Liver (tissue), 9 donors: ENCODE data around the gene ZNF813. TPM values are rescaled to one million over a fixed set of nuclear protein-coding genes. Genes with fewer than 3 reads are reported as not detected.

ENCODE experiments used
- DNase-seq: peaks from one replicate; pipeline ENCODE4 v3.0.0-alpha.2; 2017; ENCODE audit warnings: low spot score
- H3K27ac ChIP-seq, 2 donors: one replicate each; pipeline ENCODE4 v1.7.0; 2013; ENCODE audit warnings: inconsistent platforms in 2 of 2, low read length in 2 of 2, control low read depth in 1 of 2, low read depth in 1 of 2, mild to moderate bottlenecking in 1 of 2
- H3K27me3 ChIP-seq, 4 donors: one replicate each; pipeline versions ENCODE4 v1.6.1 to v1.7.0; 2013; ENCODE audit warnings: low read length in 3 of 4, inconsistent platforms in 1 of 4, mild to moderate bottlenecking in 1 of 4, moderate library complexity in 1 of 4; ENCODE audit not compliant: control insufficient read depth in 4 of 4, insufficient read depth in 4 of 4
- H3K36me3 ChIP-seq, 4 donors: one replicate each; pipeline versions ENCODE4 v1.6.1 to v1.7.0; 2013; ENCODE audit warnings: low read length in 3 of 4, mild to moderate bottlenecking in 3 of 4, low read depth in 1 of 4, moderate library complexity in 1 of 4; ENCODE audit not compliant: control insufficient read depth in 4 of 4, insufficient read depth in 3 of 4
- H3K4me1 ChIP-seq, 4 donors: one replicate each; pipeline versions ENCODE4 v1.6.1 to v1.7.0; 2013; ENCODE audit warnings: low read length in 3 of 4, mild to moderate bottlenecking in 3 of 4, moderate library complexity in 1 of 4; ENCODE audit not compliant: control insufficient read depth in 4 of 4, insufficient read depth in 4 of 4
- H3K4me3 ChIP-seq, 3 donors: one replicate each; pipeline versions ENCODE4 v1.6.1 to v1.7.0; 2013; ENCODE audit warnings: low read length in 3 of 3, control low read depth in 1 of 3, low read depth in 1 of 3, mild to moderate bottlenecking in 1 of 3
- H3K9ac ChIP-seq, 2 donors: one replicate each; pipeline ENCODE4 v1.7.0; 2013; ENCODE audit warnings: low read length in 2 of 2, mild to moderate bottlenecking in 2 of 2, moderate library complexity in 2 of 2, control low read depth in 1 of 2, low read depth in 1 of 2
- H3K9me3 ChIP-seq, 4 donors: one replicate each; pipeline versions ENCODE4 v1.6.1 to v1.7.0; 2013; ENCODE audit warnings: low read length in 3 of 4; ENCODE audit not compliant: control insufficient read depth in 4 of 4
- ATF3 ChIP-seq: IDR thresholded peaks from 2 replicates; pipeline ENCODE4 v1.6.1; 2016; ENCODE audit warnings: antibody characterized with exemption
- EGR1 ChIP-seq, 2 donors: IDR thresholded peaks; 2 replicates each; pipeline ENCODE4 v1.6.1; 2016 to 2018; ENCODE audit warnings: antibody characterized with exemption in 2 of 2, low read depth in 2 of 2
- FOXA1 ChIP-seq: IDR thresholded peaks from 2 replicates; pipeline ENCODE4 v1.6.1; 2016; ENCODE audit warnings: antibody characterized with exemption
- FOXA2 ChIP-seq: IDR thresholded peaks from 2 replicates; pipeline ENCODE4 v1.6.1; 2016; ENCODE audit warnings: antibody characterized with exemption
- GABPA ChIP-seq, 2 donors: IDR thresholded peaks in 1 of 2; conservative IDR thresholded peaks in 1 of 2; 2 replicates each; pipeline ENCODE4 v1.6.1; 2016; ENCODE audit warnings: antibody characterized with exemption in 2 of 2, mild to moderate bottlenecking in 1 of 2, moderate library complexity in 1 of 2
- HNF4A ChIP-seq, 2 donors: conservative IDR thresholded peaks; 2 replicates each; pipeline ENCODE4 v1.6.1; 2016; ENCODE audit warnings: antibody characterized with exemption in 2 of 2, mild to moderate bottlenecking in 2 of 2
- HNF4G ChIP-seq: IDR thresholded peaks from 2 replicates; pipeline ENCODE4 v1.6.1; 2016; ENCODE audit warnings: antibody characterized with exemption
- JUND ChIP-seq, 2 donors: IDR thresholded peaks; 2 replicates each; pipeline ENCODE4 v1.6.1; 2016; ENCODE audit warnings: antibody characterized with exemption in 2 of 2
- MAX ChIP-seq: IDR thresholded peaks from 2 replicates; pipeline ENCODE4 v1.6.1; 2016; ENCODE audit warnings: antibody characterized with exemption
- NR2F2 ChIP-seq: IDR thresholded peaks from 2 replicates; pipeline ENCODE4 v1.6.1; 2016; ENCODE audit warnings: antibody characterized with exemption
- RAD21 ChIP-seq, 2 donors: IDR thresholded peaks; 2 replicates each; pipeline ENCODE4 v1.6.1; 2016; ENCODE audit warnings: antibody characterized with exemption in 2 of 2, mild to moderate bottlenecking in 2 of 2
- RXRA ChIP-seq, 2 donors: IDR thresholded peaks; 2 replicates each; pipeline ENCODE4 v1.6.1; 2017 to 2018; ENCODE audit warnings: antibody characterized with exemption in 2 of 2, mild to moderate bottlenecking in 1 of 2
- SP1 ChIP-seq: IDR thresholded peaks from 2 replicates; pipeline ENCODE4 v1.6.1; 2018; ENCODE audit warnings: antibody characterized with exemption, mild to moderate bottlenecking
- TAF1 ChIP-seq: conservative IDR thresholded peaks from 2 replicates; pipeline ENCODE4 v1.6.1; 2016; ENCODE audit warnings: antibody characterized with exemption, mild to moderate bottlenecking
- YY1 ChIP-seq: IDR thresholded peaks from 2 replicates; pipeline ENCODE4 v1.6.1; 2016; ENCODE audit warnings: antibody characterized with exemption, mild to moderate bottlenecking
- WGBS: extraction: QIAGEN DNeasy Blood & Tissue Kit; methylation state at CpG from one replicate; pipeline ENCODE4 v1.1.7; 2013; 5-methylcytosine and 5-hydroxymethylcytosine counted together
- polyA plus RNA-seq, 2 donors: library from polyadenylated mRNA; stranded (reverse) in 1 of 2; unstranded in 1 of 2; fragments of 200-250 nt in 1 of 2; fragments of >200 nt in 1 of 2; fragmentation: Nextera tagmentation in 1 of 2; extraction: Ambion mirVana in 1 of 2; gene quantifications; one replicate each; pipeline versions ENCODE4 v1.2.1 to v1.2.3, GENCODE V29; 2013 to 2015
- total RNA-seq, 2 donors: library from RNA; depleted of rRNA; stranded (reverse); fragments of >200 nt; gene quantifications; one replicate each; pipeline ENCODE4 v1.2.3, GENCODE V29; 2014
- TF ChIP-seq, protein P1 (sequence below): fragments of 150-350 bp; IDR thresholded peaks from 2 replicates; pipeline ENCODE4 v1.5.1; 2017; ENCODE audit warnings: improper control_type of control experiment, low read depth, low read length; ENCODE audit not compliant: missing input control
- TF ChIP-seq, protein P2 (sequence below): IDR thresholded peaks from 2 replicates; pipeline ENCODE4 v1.6.1; 2016; ENCODE audit warnings: antibody characterized with exemption, mild to moderate bottlenecking
- TF ChIP-seq, protein P3 (sequence below): IDR thresholded peaks from 2 replicates; pipeline ENCODE4 v1.6.1; 2016; ENCODE audit warnings: antibody characterized with exemption
- donor health status: healthy.
- donor health status: healthy.
- donor health status: healthy.
- donor health status: healthy.
- donor health status: healthy.

Gene ZNF813
- total and polyA plus RNA-seq, 4 donors: 0.35 to 4.1 (median 1.2) TPM

GRCh38 chr19:53520163-53520546 lies 52.6 kb downstream of the ZNF813 start:
- Histone ChIP-seq H3K9ac (peak overlapping the region in 1 of 2 donors; percentile 59), H3K27ac (peak overlapping the region; percentile 77 to 82), H3K4me3 (peak overlapping the region; percentile 60 to 82 (median 70)), H3K27me3 (no peaks in the 10 kb centered on the region), H3K9me3 (peaks cover 11 to 20% (median 15%) of the 10 kb centered on the region in 4 donors), H3K4me1 (peaks cover 4 to 11% (median 9%) of the 10 kb centered on the region in 4 donors), H3K36me3 (no peaks in the 10 kb centered on the region)
- WGBS: 71% methylated on average over 13 of the region's 13 CpGs
- TF ChIP-seq GABPA (IDR thresholded peaks at IDR 0.05 in 1 of 2, conservative IDR thresholded peaks at IDR 0.05 in 1 of 2) (no peak), YY1 (no peak), SP1 (no peak), TAF1 (no peak), JUND (IDR thresholded peaks at IDR 0.05) (no peak), HNF4G (no peak), RAD21 (IDR thresholded peaks at IDR 0.05) (no peak)
- DNase-seq: no peak

DNA sequence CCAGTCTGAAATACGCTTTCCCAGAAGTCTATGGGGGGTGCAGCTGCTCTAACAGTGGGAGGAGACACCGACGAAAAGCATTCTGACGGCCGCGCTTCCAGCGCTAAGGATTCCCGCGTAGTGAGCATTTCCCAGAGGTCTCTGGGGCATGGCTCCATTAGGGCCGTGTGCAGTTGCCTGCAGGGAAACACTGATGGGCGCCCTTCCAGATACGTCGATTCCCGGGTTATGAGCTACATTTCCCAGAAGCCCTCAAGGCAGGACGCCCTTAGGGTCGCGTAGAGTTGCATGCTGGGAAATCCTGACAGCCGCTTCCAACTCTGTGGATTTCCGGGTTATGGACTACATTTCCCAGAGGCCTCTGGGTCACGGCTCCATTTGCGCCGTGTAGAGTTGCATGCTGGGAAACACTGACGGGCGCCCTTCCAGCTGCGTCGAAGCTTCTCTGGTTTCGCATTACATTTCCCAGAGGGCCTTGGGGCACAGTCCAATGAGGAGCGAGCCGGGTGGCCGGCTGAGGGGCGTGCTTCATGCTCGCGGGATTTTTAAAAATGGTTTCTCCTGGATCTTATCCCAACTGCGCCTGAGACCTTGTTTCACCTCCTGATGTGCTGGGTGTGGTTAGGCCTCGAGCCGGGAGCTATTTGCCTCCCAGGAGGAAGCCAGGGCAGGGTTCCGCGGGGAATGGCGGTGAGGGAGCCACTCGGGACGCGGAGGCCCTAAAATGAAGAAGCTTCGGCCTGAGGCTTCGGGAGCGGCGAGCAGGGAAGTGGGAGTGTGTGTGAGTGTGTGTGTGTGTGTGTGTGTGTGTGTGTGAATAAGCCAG lies 53.2 kb downstream of the ZNF813 start:
- peak; percentile 91 for DNase-seq
- H3K27me3 ChIP-seq: no peaks in the 10 kb centered on the region
- H3K36me3 ChIP-seq: no peaks in the 10 kb centered on the region
- H3K4me1 ChIP-seq: peaks cover 4 to 11% (median 9%) of the 10 kb centered on the region in 4 donors
- peaks cover 11 to 23% (median 16%) of the 10 kb centered on the region in 4 donors for H3K9me3 ChIP-seq
- 3% methylated on average over 46 of the region's 46 CpGs for WGBS
- H3K27ac ChIP-seq: peak overlapping the region; percentile 77 to 82
- TF ChIP-seq MAX (peak; percentile 84), JUND (IDR thresholded peaks at IDR 0.05) (peak in 1 of 2 donors; percentile 40), RXRA (IDR thresholded peaks at IDR 0.05) (peak; percentile 60 to 67), NR2F2 (peak; percentile 92), FOXA1 (no peak), SP1 (peak; percentile 84), TAF1 (peak; percentile 53), GABPA (IDR thresholded peaks at IDR 0.05 in 1 of 2, conservative IDR thresholded peaks at IDR 0.05 in 1 of 2) (peak; percentile 42 to 90), RAD21 (IDR thresholded peaks at IDR 0.05) (peak in 1 of 2 donors; percentile 14), YY1 (peak; percentile 97), HNF4A (conservative IDR thresholded peaks at IDR 0.05) (peak; percentile 35 to 43), HNF4G (no peak), ATF3 (peak; percentile 48), FOXA2 (no peak), EGR1 (IDR thresholded peaks at IDR 0.05; ENCODE audit: low read depth in 2 of 2) (peak; percentile 23 to 81)
- TF ChIP-seq, protein P1, sequence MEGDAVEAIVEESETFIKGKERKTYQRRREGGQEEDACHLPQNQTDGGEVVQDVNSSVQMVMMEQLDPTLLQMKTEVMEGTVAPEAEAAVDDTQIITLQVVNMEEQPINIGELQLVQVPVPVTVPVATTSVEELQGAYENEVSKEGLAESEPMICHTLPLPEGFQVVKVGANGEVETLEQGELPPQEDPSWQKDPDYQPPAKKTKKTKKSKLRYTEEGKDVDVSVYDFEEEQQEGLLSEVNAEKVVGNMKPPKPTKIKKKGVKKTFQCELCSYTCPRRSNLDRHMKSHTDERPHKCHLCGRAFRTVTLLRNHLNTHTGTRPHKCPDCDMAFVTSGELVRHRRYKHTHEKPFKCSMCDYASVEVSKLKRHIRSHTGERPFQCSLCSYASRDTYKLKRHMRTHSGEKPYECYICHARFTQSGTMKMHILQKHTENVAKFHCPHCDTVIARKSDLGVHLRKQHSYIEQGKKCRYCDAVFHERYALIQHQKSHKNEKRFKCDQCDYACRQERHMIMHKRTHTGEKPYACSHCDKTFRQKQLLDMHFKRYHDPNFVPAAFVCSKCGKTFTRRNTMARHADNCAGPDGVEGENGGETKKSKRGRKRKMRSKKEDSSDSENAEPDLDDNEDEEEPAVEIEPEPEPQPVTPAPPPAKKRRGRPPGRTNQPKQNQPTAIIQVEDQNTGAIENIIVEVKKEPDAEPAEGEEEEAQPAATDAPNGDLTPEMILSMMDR: no peak
- TF ChIP-seq, protein P2, sequence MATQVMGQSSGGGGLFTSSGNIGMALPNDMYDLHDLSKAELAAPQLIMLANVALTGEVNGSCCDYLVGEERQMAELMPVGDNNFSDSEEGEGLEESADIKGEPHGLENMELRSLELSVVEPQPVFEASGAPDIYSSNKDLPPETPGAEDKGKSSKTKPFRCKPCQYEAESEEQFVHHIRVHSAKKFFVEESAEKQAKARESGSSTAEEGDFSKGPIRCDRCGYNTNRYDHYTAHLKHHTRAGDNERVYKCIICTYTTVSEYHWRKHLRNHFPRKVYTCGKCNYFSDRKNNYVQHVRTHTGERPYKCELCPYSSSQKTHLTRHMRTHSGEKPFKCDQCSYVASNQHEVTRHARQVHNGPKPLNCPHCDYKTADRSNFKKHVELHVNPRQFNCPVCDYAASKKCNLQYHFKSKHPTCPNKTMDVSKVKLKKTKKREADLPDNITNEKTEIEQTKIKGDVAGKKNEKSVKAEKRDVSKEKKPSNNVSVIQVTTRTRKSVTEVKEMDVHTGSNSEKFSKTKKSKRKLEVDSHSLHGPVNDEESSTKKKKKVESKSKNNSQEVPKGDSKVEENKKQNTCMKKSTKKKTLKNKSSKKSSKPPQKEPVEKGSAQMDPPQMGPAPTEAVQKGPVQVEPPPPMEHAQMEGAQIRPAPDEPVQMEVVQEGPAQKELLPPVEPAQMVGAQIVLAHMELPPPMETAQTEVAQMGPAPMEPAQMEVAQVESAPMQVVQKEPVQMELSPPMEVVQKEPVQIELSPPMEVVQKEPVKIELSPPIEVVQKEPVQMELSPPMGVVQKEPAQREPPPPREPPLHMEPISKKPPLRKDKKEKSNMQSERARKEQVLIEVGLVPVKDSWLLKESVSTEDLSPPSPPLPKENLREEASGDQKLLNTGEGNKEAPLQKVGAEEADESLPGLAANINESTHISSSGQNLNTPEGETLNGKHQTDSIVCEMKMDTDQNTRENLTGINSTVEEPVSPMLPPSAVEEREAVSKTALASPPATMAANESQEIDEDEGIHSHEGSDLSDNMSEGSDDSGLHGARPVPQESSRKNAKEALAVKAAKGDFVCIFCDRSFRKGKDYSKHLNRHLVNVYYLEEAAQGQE: peak; percentile 61
- TF ChIP-seq, protein P3, sequence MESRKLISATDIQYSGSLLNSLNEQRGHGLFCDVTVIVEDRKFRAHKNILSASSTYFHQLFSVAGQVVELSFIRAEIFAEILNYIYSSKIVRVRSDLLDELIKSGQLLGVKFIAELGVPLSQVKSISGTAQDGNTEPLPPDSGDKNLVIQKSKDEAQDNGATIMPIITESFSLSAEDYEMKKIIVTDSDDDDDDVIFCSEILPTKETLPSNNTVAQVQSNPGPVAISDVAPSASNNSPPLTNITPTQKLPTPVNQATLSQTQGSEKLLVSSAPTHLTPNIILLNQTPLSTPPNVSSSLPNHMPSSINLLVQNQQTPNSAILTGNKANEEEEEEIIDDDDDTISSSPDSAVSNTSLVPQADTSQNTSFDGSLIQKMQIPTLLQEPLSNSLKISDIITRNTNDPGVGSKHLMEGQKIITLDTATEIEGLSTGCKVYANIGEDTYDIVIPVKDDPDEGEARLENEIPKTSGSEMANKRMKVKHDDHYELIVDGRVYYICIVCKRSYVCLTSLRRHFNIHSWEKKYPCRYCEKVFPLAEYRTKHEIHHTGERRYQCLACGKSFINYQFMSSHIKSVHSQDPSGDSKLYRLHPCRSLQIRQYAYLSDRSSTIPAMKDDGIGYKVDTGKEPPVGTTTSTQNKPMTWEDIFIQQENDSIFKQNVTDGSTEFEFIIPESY: peak; percentile 96
- H3K9ac ChIP-seq: peak overlapping the region in 1 of 2 donors; percentile 59
- peak overlapping the region; percentile 60 to 84 (median 70) for H3K4me3 ChIP-seq
